ENCODE data around the gene SMPD2. TPM values are rescaled to one million over a fixed set of nuclear protein-coding genes. Genes with fewer than 3 reads are reported as not detected.

Gene SMPD2
- total RNA-seq, 1 experiment from 2014 or later, result 50.0 TPM

DNA sequence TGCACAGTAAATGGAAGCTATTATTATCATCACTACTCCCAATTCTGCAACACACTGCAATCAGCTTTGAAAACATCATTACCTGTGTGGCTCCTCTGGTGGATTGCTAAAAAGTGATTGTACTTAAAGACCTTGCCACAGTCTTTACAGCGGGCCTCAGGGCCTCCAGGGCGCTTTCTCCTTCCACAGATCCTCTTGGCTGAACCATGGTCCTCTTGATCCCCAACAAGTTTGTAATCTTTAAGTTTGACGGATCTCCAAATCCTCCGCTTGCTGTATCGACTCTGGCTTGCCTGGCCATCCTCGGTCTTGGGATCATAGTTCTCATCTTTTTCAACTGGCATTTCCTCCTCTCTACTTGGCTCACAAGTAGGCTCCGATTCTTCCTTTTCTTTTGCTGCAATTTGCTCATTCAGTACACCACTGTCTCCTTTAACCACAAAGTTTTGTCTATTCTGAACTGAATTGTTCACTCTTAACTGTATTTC lies 40.5 kb downstream of the SMPD2 start:
- in situ Hi-C loops (cut with HindIII; ENCODE audit: low pct_unique_long_range_greater_than_20kb, low sequenced_read_pairs), result no loop called here
- Histone ChIP-seq H3K36me3 (ENCODE audit: control insufficient read depth, insufficient read depth, low read length) (peaks cover 22% of the 10 kb centered on the region), H3K4me1 (ENCODE audit: control insufficient read depth, insufficient read depth, low read length) (peaks cover 48% of the 10 kb centered on the region), H3K27ac (ENCODE audit: low read length) (peak overlapping the region; percentile 40; the same call in 1 of the 2 replicates), H3K9me3 (ENCODE audit: control insufficient read depth, insufficient read depth, low read depth, low read length) (no peaks in the 10 kb centered on the region), H3K27me3 (ENCODE audit: control insufficient read depth, insufficient read depth, low read length) (no peaks in the 10 kb centered on the region), H3K4me3 (ENCODE audit: low read depth in 2 of 2, low read length in 2 of 2) (no peak overlapping the region; a peak in 1 of 4 replicates)
- TF ChIP-seq, protein P1, sequence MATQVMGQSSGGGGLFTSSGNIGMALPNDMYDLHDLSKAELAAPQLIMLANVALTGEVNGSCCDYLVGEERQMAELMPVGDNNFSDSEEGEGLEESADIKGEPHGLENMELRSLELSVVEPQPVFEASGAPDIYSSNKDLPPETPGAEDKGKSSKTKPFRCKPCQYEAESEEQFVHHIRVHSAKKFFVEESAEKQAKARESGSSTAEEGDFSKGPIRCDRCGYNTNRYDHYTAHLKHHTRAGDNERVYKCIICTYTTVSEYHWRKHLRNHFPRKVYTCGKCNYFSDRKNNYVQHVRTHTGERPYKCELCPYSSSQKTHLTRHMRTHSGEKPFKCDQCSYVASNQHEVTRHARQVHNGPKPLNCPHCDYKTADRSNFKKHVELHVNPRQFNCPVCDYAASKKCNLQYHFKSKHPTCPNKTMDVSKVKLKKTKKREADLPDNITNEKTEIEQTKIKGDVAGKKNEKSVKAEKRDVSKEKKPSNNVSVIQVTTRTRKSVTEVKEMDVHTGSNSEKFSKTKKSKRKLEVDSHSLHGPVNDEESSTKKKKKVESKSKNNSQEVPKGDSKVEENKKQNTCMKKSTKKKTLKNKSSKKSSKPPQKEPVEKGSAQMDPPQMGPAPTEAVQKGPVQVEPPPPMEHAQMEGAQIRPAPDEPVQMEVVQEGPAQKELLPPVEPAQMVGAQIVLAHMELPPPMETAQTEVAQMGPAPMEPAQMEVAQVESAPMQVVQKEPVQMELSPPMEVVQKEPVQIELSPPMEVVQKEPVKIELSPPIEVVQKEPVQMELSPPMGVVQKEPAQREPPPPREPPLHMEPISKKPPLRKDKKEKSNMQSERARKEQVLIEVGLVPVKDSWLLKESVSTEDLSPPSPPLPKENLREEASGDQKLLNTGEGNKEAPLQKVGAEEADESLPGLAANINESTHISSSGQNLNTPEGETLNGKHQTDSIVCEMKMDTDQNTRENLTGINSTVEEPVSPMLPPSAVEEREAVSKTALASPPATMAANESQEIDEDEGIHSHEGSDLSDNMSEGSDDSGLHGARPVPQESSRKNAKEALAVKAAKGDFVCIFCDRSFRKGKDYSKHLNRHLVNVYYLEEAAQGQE (IDR thresholded peaks at IDR 0.05; ENCODE audit: insufficient read depth in 1 of 2, low read depth in 2 of 2, low read length in 1 of 2), result no peak
- TF ChIP-seq SIN3A (IDR thresholded peaks at IDR 0.05; ENCODE audit: borderline replicate concordance, insufficient read depth, low read depth, low read length) (no peak), TCF7L2 (IDR thresholded peaks at IDR 0.05; ENCODE audit: low read depth, low read length) (no peak), POLR2AphosphoS5 (IDR thresholded peaks at IDR 0.05; ENCODE audit: low read depth, low read length) (no peak)
- TF ChIP-seq, protein P2, sequence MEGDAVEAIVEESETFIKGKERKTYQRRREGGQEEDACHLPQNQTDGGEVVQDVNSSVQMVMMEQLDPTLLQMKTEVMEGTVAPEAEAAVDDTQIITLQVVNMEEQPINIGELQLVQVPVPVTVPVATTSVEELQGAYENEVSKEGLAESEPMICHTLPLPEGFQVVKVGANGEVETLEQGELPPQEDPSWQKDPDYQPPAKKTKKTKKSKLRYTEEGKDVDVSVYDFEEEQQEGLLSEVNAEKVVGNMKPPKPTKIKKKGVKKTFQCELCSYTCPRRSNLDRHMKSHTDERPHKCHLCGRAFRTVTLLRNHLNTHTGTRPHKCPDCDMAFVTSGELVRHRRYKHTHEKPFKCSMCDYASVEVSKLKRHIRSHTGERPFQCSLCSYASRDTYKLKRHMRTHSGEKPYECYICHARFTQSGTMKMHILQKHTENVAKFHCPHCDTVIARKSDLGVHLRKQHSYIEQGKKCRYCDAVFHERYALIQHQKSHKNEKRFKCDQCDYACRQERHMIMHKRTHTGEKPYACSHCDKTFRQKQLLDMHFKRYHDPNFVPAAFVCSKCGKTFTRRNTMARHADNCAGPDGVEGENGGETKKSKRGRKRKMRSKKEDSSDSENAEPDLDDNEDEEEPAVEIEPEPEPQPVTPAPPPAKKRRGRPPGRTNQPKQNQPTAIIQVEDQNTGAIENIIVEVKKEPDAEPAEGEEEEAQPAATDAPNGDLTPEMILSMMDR (IDR thresholded peaks at IDR 0.05), result no peak
- intact Hi-C loops (cut with micrococcal nuclease; ENCODE audit: unreplicated experiment), result no loop called here
- CTCF ChIA-PET, result no interaction called here
- ATAC-seq (no peak), DNase-seq (ENCODE audit: low read depth, low spot score) (no peak)
- POLR2A ChIA-PET, result no interaction called here
- BruUV-seq (replicated peaks), result TSS peak; percentile 76

DNA sequence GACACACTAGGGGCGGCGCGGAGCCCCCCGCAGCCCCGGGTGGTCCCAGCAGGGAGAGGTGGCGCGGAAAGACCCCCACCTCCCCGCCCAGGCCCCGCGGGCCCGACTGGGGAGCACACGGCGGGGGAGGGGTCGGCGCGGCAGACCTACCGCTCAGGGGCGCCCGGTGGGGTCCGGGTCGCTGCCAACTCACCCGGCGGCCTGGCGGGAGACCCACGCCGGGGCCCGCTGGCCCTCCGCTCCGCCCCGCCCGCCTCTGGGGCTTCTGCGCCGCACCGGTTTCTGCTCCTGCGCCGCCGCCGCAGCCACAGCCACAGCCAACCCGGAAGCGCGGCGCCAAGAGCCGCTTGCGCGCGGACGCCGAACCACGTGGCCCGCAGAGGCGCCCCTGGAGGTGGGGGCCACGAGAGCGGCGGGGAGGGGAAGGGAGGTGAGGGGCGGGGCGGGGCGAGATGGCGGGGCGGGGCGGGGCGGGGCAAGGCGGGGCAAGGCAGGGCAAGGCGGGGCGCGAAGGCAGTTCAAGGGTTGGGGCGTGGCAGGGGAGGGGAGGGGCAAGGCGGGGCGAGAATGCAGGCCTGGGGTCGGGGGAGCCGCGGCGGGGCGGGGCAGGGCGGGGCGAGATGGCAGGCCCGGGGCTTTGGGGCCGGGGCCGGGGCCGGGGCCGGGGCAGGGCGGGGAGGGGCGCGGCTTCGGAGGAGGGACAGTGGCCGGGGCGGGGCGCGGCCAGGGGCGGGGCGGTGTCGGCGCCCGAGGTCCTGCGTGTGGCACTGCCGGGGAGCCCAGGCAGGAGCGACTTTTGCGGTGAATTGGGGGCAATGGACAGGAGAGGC lies 42.6 kb downstream of the SMPD2 start, which contains the start of gene ZBTB24:
Gene ZBTB24, minus strand, starts transcription at position 315 of the 830 bp plus-strand sequence. CDS start 1,193 bp downstream, outside the sequence.
- TF ChIP-seq TCF7L2 (IDR thresholded peaks at IDR 0.05; ENCODE audit: low read depth, low read length) (no peak), SIN3A (IDR thresholded peaks at IDR 0.05; ENCODE audit: borderline replicate concordance, insufficient read depth, low read depth, low read length) (peak; percentile 85; the same call in 1 of the 2 replicates), POLR2AphosphoS5 (IDR thresholded peaks at IDR 0.05; ENCODE audit: low read depth, low read length) (peak; percentile 80)
- TF ChIP-seq, protein P1 (IDR thresholded peaks at IDR 0.05; ENCODE audit: insufficient read depth in 1 of 2, low read depth in 2 of 2, low read length in 1 of 2), result no peak
- TF ChIP-seq, protein P2 (IDR thresholded peaks at IDR 0.05), result no peak
- ChIA-PET POLR2A (interaction anchor here (0.6 to 1.3 kb wide), 3 partner anchors 42 to 1594 kb away, joined by 3 to 10 read pairs (median 10); partner anchors contain the start of gene CEP57L1), CTCF (no interaction called here)
- DNase-seq (ENCODE audit: low read depth, low spot score) (no peak), ATAC-seq (peak; percentile 95)
- Histone ChIP-seq H3K27me3 (ENCODE audit: control insufficient read depth, insufficient read depth, low read length) (no peaks in the 10 kb centered on the region; the same call in 1 of the 2 replicates), H3K9me3 (ENCODE audit: control insufficient read depth, insufficient read depth, low read depth, low read length) (no peaks in the 10 kb centered on the region), H3K27ac (ENCODE audit: low read length) (peak within 1 kb of the TSS; percentile 95), H3K36me3 (ENCODE audit: control insufficient read depth, insufficient read depth, low read length) (peaks cover 18% of the 10 kb centered on the region), H3K4me3 (ENCODE audit: low read depth in 2 of 2, low read length in 2 of 2) (peak within 1 kb of the TSS; percentile 88 to 91), H3K4me1 (ENCODE audit: control insufficient read depth, insufficient read depth, low read length) (peaks cover 35% of the 10 kb centered on the region)
- in situ Hi-C loops (cut with HindIII; ENCODE audit: low pct_unique_long_range_greater_than_20kb, low sequenced_read_pairs), result no loop called here
- intact Hi-C loops (cut with micrococcal nuclease; ENCODE audit: unreplicated experiment), result no loop called here
- no TSS peak for BruUV-seq (replicated peaks)
